HK-2 (cell line): Measurements from ENCODE around the gene GLYR1.

Experiments used
- DNase-seq: peaks from one replicate; pipeline ENCODE4 v3.0.0-alpha.2; 2018; ENCODE audit not compliant: unreplicated experiment

GLYR1 gene

GRCh38 chr16:4765511-4766474 is 81.3 kb downstream of the GLYR1 start:
- DNase-seq: no peak

GRCh38 chr16:4763791-4764190 is 83.3 kb downstream of the GLYR1 start:
- DNase-seq: no peak

GRCh38 chr16:4762205-4762604 is 84.9 kb downstream of the GLYR1 start:
- DNase-seq: no peak

GRCh38 chr16:4760221-4760910 is 86.7 kb downstream of the GLYR1 start:
- DNase-seq: no peak

DNA sequence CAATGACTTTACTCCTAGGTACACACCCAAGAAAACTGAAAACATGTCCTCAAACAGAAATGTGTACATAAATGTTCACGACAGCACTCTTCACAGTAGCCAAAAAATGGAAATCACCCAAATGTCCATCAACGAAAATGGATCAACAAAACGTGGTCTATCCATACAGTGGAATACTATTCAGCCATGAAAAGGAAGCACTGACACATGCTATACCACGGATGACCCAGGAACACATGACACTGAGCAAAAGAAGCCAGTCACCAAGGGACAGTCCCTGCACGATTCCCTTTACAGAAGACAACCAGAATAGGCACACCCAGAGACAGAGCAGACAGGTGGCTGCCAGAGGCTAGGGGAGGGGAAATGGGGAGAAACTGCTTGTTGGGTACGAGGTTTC is 91.4 kb downstream of the GLYR1 start:
- DNase-seq: no peak

DNA sequence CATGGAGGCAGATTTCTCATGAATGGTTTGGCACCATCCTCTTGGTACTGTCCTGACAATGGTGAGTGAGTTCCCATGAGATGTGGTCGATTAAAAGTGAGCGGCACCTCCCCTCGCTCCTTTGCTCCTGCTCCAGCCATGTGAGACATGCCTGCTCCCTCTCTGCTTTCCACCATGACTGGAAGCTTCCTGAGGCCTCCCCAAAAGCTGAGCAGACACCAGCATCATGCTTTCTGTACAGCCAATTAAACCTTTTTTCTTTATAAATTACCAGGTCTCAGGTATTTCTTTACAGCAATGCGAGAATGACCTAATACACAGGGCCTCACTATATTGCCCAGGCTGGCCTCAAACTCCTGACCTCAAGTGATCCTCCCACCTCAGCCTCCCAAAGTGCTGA is 92.2 kb downstream of the GLYR1 start:
- no peak for DNase-seq

- DNase-seq: no peak
Measured at GRCh38 chr16:4753227-4753626, 93.9 kb downstream of the GLYR1 start.
